ENCODE results near the gene TOR1A.
A peak's percentile ranks its signal among the peaks of the same experiment; 100 is the strongest.

The TOR1A gene

GRCh38 chr9:129852579-129852978 is 28.6 kb upstream of the TOR1A start:
- DNase-seq (ENCODE audit: low read depth) = no peak

GRCh38 chr9:129851821-129852220 is 27.9 kb upstream of the TOR1A start:
- DNase-seq (ENCODE audit: low read depth) = no peak

GRCh38 chr9:129850821-129851550 is 27.1 kb upstream of the TOR1A start:
- DNase-seq (ENCODE audit: low read depth) = no peak

DNA sequence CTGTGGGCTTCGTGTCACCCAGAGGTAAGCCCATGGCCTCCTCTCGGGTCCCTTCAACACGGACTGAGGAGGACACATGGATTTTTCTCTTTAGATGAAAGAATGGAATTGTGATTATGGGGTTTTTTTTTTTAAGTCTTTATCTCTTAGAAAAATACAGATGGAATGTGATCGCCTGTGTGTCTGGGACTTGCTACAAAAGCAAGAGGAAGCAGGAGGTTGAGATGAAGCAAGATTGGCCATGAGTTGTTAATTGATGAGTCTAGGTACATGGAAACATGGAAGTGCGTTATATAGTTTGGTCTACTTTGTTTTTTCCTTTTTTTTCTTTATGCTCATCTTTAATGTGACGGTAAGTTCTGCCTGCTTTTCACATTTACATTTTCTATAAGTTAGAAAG is 26.0 kb upstream of the TOR1A start:
- DNase-seq (ENCODE audit: low read depth) = no peak

DNA sequence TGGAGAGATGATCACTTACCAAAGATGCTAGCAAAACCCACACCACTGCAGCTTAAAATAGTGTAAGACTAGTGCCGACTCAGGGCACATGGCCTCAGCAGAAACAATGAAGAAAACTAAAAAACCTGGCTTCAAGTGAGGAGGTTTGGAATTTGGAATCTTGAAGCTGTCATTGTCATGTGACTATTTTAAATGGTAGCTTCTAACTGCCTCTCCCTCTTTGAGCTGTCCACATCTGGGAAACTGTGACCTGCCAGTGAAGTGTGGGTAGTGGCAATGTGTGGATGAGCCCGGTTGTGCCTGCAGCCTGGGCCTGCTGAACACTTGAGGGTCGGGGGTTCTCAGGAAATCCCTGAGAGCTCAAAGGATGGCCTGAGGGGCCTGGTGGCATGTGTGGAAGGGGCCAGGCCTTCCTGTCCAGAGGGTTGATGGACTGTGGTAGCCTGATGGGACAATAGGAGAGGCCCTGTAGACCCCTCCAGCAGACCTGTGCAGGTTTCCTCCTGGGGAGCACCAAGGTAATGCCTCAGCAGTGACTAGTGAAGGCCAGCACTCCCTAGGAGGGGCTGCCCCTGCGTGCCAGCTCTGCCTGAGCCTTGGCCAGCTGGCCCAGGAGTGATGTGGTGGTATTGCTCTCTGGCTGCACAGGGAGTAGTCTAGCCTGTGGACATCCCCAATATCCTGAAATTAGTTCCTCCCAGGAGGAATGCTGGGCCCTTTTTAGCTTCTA is 24.9 kb upstream of the TOR1A start:
- DNase-seq (ENCODE audit: low read depth) = no peak

DNA sequence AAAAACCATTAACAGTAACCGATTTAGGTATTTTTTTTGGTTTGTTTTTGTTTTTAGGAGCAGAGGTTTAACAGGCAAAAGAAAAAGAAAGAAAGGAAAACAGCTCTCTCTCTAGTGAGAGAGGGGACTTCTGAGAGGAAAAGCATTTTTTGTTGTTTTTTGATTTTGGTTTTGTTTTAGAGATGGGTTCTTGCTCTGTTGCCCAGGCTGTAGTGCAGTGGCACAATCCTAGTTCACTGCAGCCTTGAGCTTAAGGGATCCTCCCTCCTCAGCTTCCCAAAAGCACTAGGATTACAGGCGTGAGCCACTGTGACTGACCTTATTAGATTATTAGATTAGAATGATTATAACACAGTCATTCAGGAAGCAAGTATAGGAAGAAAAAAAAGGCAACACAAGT is 21.4 kb upstream of the TOR1A start:
- DNase-seq (ENCODE audit: low read depth) = no peak

GRCh38 chr9:129841071-129841470 is 17.1 kb upstream of the TOR1A start:
- DNase-seq (ENCODE audit: low read depth) = no peak

DNA sequence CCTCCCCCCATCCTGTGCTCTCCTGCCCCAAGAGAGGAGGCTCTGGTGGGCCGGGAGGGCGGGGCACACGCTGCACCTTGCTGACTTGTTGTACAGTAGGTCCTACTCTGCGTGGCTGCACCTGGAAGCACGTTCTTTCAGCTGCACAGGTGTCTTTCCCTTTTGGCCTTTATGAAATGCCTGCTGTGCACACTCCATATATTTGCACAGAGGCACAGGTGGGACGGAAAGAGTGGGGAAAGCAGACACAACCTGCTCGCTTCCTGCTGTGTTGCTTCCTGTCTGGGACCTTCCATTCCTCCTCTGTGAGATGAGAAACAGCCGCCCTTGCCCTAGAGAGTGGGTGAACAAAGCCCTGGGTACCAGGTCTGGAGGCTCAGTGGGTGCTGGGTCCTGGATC is 16.1 kb upstream of the TOR1A start:
- no peak for DNase-seq (ENCODE audit: low read depth)

DNA sequence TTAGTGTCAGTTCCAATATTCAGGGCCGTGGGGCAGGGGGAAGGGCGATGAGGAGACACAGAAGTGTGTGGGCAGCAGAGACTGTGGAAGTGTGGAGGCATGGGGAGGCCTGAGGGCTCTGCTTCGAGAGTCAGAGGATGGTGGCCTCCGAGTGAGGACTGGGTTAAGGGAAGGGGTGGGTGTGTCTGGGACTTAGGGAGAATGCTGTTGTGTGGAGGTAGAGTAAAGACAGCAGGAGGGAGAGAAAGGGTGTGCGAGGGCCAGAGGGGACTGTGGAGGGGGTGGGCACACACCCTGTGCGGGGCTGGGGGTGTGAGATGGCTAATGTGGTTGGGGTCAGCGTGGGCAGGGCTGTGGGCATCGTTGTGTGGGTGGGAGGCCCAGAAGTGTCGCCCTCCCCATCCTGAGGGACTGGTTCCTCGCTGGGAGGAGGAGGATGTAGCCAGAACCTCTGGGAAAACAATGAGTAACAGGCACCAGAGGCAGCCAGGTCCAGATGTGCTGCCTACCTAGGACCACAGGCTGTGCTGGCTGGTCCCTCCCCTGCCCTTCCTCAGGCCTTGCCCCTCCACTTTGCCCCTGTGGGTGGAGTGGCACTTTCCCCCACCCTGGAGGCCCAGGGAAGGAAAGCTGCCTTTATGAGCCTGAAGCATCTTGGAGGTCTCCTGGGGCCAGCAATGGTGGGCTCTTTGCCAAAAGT is 15.5 kb upstream of the TOR1A start:
- no peak for DNase-seq (ENCODE audit: low read depth)

- DNase-seq (ENCODE audit: low read depth) = peak; percentile 57
These were observed 14.8 kb upstream of the TOR1A start for GRCh38 chr9:129838707-129839259.

GRCh38 chr9:129836311-129837007 is 12.5 kb upstream of the TOR1A start:
- no peak for DNase-seq (ENCODE audit: low read depth)

DNA sequence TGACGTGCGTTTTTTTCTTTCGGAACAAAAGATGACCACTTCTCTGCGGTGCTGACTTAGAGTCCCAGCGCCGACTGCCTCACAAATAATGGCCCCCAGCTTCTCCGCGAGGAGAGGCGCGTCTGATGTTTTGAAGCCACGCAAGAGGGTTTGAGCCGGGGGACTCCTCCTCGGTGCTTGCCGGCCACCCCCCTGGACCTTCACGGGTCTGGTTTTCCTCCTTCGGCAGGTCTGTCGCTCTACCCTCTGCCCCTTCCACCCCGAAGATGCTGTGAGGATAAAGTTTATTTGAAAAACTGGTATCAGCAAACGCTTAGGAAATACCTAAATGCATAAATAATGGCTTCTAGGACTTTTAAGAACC is 11.9 kb upstream of the TOR1A start:
- no peak for DNase-seq (ENCODE audit: low read depth)

DNA sequence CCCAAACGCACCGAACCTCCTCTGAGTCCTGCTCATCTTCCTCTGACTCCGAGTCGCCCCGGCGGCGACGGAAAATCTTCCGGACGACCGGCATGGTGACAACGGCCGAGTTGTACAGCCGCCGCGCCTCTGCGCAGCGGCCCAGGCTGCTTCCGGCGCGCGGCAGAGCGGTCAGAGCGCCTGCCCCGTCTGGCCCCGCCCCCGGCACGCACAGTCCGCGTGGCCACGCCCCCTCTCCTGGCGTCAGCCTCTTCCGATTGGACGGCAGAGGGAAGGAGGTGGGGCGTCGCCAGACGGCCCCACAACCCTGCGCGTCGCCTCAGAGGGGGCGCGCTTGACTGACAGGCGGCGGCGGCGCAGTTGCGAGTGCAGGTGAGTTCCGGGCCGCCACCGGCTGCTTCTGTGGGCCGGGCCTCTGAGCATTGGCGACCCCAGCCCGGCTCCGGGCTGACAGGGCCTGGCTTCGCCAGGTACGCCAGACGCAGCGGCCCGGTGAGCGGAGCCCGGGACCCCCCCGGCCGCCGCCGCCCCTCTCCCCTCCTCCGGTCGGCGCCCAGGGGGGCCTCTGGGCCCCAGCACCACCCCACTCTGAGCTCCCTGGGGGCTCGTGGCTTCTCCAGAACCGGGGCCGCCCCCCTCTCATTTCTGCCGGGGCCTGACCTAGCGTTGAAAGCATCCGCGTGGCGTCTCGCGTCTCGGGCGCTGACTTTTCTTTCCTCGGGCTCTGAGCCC is 11.4 kb upstream of the TOR1A start, which contains the start of the genes C9orf78 and USP20:
Gene C9orf78, minus strand, starts transcription at position 148 of the 732 bp plus-strand sequence. Its CDS starts 54 bp downstream, at position 94.
Gene USP20, plus strand, starts transcription at position 331 of the 732 bp plus-strand sequence. CDS start 17,098 bp downstream, outside the sequence.
- peak; percentile 74 for DNase-seq (ENCODE audit: low read depth)

DNA sequence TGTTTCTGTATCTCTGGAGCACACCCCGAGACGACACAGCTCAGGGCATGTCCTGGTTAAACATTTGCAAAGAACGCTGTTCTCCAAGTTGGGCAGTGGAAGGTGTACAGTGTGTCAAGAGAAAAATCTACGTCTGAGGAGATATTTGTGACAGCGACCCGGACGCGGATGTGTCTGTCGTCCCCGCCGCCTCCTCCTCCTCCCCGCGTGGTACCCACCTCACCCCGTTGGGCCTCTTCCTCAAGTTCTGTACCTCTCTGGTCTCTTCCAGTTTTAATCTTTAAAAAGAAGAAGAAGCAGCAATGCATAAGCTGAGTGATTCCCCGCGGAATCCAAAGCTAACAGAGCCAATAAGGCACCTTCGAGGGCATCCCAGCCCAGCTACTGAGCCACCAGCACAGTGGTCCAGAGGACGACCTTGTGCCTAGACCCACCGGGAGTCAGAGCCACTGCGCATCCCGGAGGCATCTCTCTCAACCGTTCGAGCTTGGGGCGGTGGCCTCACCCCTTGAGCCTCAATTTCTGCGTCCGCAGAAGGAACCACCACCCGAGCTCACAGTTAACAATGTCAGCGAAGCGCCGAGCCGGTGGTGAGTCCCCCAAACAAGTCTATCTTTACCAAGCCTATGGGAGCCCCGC is 10.7 kb upstream of the TOR1A start:
- no peak for DNase-seq (ENCODE audit: low read depth)

DNA sequence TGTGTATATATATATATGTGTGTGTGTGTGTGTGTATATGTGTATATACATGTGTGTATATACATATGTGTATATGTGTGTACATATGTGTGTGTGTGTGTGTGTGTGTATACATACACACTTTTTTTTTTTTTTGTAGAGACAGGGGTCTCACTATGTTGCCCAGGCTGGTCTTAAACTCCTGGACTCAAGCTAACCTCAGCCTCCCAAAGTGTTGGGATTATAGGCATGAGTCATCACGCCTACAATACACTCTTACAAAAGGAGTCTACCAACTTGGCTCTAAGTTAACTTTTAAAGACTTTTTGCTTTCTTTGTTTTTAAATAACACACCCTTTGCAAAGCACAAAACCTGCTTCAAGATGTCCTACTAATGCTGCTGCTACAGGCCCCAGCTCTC is 9.0 kb upstream of the TOR1A start:
- no peak for DNase-seq (ENCODE audit: low read depth)

- DNase-seq (ENCODE audit: low read depth) = no peak
These were observed 5.0 kb upstream of the TOR1A start for GRCh38 chr9:129828969-129829368.

DNA sequence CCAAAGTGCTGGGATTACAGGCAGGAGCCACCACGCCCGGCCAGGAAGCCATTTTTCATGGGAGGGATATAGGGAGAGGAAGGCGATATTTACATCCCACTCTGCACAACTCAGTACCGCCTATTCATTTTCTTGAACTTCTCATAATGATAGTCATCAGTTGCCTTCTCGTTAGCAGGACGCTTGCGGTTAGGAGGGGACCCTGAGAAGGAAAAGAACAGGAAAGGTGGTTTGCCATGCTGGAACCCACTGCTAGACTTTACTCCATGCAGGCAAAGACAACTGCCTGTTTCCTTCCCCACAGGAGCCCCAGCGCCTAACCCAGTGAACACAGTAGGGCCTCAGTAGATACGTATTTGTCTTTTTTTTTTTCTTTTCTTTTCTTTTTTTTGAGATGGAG is 4.1 kb upstream of the TOR1A start:
- DNase-seq (ENCODE audit: low read depth) = no peak

DNA sequence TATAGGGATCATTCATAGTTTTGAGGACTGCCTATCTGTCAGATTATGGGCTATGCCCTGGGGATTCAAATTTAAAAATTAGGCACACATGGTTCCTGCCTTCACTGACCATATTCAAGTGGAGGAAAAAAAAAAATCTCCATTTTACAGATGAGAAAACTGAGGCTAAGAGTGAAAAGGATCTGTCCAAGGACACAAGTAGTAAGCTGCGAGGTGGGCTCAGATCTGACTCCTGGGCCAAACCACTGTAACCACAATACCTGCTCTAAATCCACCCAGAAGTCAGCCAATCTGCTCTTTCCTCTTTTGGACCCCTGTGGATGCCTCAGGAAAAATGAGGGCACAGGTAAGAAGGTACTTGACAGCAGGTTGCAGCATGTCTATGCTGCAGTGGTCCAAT is 2.8 kb upstream of the TOR1A start:
- DNase-seq (ENCODE audit: low read depth) = no peak

DNA sequence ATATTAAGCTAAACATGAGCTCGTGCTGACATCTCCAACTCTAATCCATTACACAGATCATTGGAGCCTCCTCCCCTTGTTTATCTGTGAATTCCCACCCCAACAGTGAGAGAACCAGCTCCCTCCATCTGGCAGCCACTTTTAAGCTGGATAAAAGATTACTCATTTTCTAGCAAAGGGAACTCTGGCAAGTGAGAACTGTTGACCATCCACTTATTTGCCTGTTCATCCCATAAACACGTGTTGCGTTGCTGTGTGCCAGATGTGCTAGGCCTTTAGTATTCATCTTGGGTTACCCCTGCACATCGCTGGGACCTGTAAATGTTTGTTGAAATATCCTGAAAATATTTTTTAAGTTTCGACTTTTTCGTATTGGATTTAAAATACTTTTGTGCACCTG is 2.4 kb upstream of the TOR1A start:
- no peak for DNase-seq (ENCODE audit: low read depth)

GRCh38 chr9:129823542-129823934 is 398 bp downstream of the TOR1A start:
- no peak for DNase-seq (ENCODE audit: low read depth)

All from HS-5 (cell line).